Progenitor cell of endocrine pancreas (in vitro differentiated cells): ENCODE data around the gene FCN2. TPM values are rescaled to one million over a fixed set of nuclear protein-coding genes. Genes with fewer than 3 reads are reported as not detected.

ENCODE experiments used
- DNase-seq: peaks from one replicate; pipeline ENCODE4 v3.0.0; 2021; ENCODE audit warnings: low spot score; ENCODE audit not compliant: unreplicated experiment
- H3K27ac Mint-ChIP-seq: 2 replicates; pipeline ENCODE4 v1.8.0; 2021; ENCODE audit warnings: mild to moderate bottlenecking, moderate library complexity, mixed read lengths
- H3K27me3 Mint-ChIP-seq: 2 replicates; pipeline ENCODE4 v1.8.0; 2021; ENCODE audit warnings: mixed read lengths
- H3K36me3 Mint-ChIP-seq: 2 replicates; pipeline ENCODE4 v1.8.0; 2022; ENCODE audit warnings: mixed read lengths; ENCODE audit not compliant: insufficient read depth
- H3K4me1 Mint-ChIP-seq: 2 replicates; pipeline ENCODE4 v1.8.0; 2021; ENCODE audit warnings: low read depth, mixed read lengths
- H3K4me3 Mint-ChIP-seq: 2 replicates; pipeline ENCODE4 v1.8.0; 2021; ENCODE audit warnings: low read depth, mild to moderate bottlenecking, moderate library complexity, mixed read lengths
- H3K9me3 Mint-ChIP-seq: 2 replicates; pipeline ENCODE4 v1.8.0; 2021; ENCODE audit warnings: low read depth, mixed read lengths
- CTCF ChIP-seq: fragments of 200-600 bp; sonication (generic); IDR thresholded peaks from one replicate; pipeline ENCODE4 v1.5.0; 2021; ENCODE audit warnings: antibody characterized with exemption, mild to moderate bottlenecking; ENCODE audit not compliant: unreplicated experiment
- total RNA-seq: library from RNA; stranded (reverse); gene quantifications from 2 replicates; pipeline ENCODE4 v1.2.1, GENCODE V29; 2021

The FCN2 gene
- total RNA-seq, 1 donor from 2014 or later: not detected

GRCh38 chr9:134872482-134873231 is 8.0 kb upstream of the FCN2 start:
- DNase-seq: no peak
- H3K27me3 Mint-ChIP-seq: peaks cover 14% of the 10 kb centered on the region
- no peak for TF ChIP-seq CTCF
- H3K4me1 Mint-ChIP-seq: no peaks in the 10 kb centered on the region
- H3K4me3 Mint-ChIP-seq: no peak overlapping the region
- no peaks in the 10 kb centered on the region for H3K36me3 Mint-ChIP-seq
- no peaks in the 10 kb centered on the region for H3K9me3 Mint-ChIP-seq
- no peak overlapping the region for H3K27ac Mint-ChIP-seq

GRCh38 chr9:134875371-134875770 is 5.2 kb upstream of the FCN2 start:
- H3K9me3 Mint-ChIP-seq: no peaks in the 10 kb centered on the region
- no peak for DNase-seq
- no peak overlapping the region for H3K27ac Mint-ChIP-seq
- no peak overlapping the region for H3K4me3 Mint-ChIP-seq
- no peaks in the 10 kb centered on the region for H3K36me3 Mint-ChIP-seq
- H3K4me1 Mint-ChIP-seq: no peaks in the 10 kb centered on the region
- H3K27me3 Mint-ChIP-seq: peaks cover 17% of the 10 kb centered on the region
- TF ChIP-seq CTCF: no peak

- no peak for DNase-seq
- H3K4me3 Mint-ChIP-seq: no peak overlapping the region
- H3K9me3 Mint-ChIP-seq: no peaks in the 10 kb centered on the region
- no peak for TF ChIP-seq CTCF
- no peaks in the 10 kb centered on the region for H3K36me3 Mint-ChIP-seq
- peaks cover 14% of the 10 kb centered on the region for H3K27me3 Mint-ChIP-seq
- H3K27ac Mint-ChIP-seq: no peak overlapping the region
- no peaks in the 10 kb centered on the region for H3K4me1 Mint-ChIP-seq
Measured at GRCh38 chr9:134877541-134877940, 3.1 kb upstream of the FCN2 start.

GRCh38 chr9:134879664-134880483 is 736 bp upstream of the FCN2 start:
- H3K36me3 Mint-ChIP-seq: no peaks in the 10 kb centered on the region
- H3K4me3 Mint-ChIP-seq: no peak overlapping the region
- DNase-seq: no peak
- no peak overlapping the region for H3K27ac Mint-ChIP-seq
- H3K9me3 Mint-ChIP-seq: no peaks in the 10 kb centered on the region
- H3K4me1 Mint-ChIP-seq: no peaks in the 10 kb centered on the region
- peaks cover 14% of the 10 kb centered on the region for H3K27me3 Mint-ChIP-seq
- no peak for TF ChIP-seq CTCF

GRCh38 chr9:134881313-134881670 is 682 bp downstream of the FCN2 start:
- DNase-seq: no peak

More at GRCh38 chr9:134881313-134881670, 682 bp downstream of the FCN2 start:
- Mint-ChIP-seq H3K27ac (no peak overlapping the region), H3K4me3 (no peak overlapping the region), H3K27me3 (peaks cover 12% of the 10 kb centered on the region), H3K4me1 (no peaks in the 10 kb centered on the region), H3K36me3 (no peaks in the 10 kb centered on the region), H3K9me3 (no peaks in the 10 kb centered on the region)
- TF ChIP-seq CTCF: no peak
